HG02981 (cell line): Measurements from ENCODE around the gene NSUN2.
A peak's percentile ranks its signal among the peaks of the same experiment; 100 is the strongest.
"Not testable (repeated sequence)": the region's sequence is repeated elsewhere in the genome, so short reads cannot be mapped to it uniquely, and the experiment has no call there.

Experiments
- ATAC-seq: cut with Tn5 transposase; IDR thresholded peaks from one replicate; pipeline ENCODE4 v1.9.1; 2021; ENCODE audit warnings: mild to moderate bottlenecking, moderate library complexity; ENCODE audit not compliant: unreplicated experiment

NSUN2 gene

DNA sequence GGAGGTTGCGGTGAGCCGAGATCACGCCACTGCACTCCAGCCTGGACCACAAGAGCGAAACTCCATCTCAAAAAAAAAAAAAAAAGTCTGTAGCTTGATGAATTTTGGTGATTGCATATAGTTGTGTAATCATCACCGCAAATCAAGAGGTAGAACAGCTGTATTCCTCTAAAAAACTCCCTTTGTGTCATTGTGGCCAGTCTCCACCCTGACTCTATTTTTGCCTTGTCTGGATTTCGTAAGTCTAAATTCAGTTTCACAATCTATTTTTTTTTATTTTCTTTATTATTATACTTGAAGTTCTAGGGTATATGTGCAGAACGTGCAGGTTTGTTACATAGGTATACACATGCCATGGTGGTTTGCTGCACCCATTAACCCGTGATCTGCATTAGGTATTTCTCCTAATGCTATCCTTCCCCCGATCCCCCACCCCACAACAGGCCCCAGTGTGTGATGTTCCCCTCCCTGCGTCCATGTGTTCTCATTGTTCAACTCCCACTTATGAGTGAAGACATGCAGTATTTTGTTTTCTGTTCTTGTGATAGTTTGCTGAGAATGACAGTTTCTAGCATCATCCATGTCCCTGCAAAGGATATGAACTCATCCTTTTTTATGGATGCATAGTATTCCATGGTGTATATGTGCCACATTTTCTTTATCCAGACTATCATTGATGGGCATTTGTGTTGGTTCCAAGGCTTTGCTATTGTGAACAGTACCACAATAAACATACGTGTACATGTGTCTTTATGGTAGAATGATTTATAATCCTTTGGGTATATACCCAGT, 12.9 kb upstream of the NSUN2 start:
- not testable (repeated sequence) for ATAC-seq

DNA sequence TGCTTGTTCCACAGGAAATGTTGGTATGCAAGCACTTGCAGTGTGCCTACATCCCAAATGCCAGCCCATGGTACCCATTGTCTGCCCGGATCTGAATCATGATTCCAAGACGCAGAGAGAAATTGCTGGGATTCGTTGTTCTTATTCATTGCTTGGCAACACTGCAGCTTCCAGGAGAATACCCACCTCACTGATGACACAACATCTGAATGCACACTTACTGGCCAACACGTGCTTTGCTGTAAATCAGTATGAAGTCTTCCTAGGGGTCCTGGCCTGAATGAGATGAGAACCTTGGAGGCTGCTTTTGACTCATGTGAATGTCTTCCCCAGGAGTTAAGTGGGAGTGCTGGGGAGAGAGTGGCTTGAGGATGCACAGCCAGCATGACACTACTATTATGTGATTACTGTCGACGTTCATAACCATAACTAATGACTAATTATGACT, 12.0 kb upstream of the NSUN2 start:
- no peak for ATAC-seq

DNA sequence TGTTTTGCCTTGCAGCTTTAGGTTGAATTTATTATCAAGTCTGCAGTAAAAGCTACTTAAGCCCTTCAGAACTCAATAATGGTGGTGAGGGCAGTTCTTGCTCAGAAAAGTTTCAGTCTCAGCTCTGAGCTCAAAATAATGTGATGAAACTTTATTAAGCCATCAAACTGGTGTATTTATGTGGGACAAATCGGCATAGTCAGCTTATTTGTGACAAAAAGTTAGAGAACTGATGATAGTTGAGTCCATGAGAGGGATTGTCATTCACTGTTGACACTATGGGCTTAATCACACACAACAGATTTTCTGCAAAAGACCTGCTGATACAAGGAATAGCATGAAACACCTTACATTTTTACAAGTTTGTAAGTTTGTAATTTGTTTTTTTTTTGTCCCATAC, 9.8 kb upstream of the NSUN2 start:
- ATAC-seq = no peak

DNA sequence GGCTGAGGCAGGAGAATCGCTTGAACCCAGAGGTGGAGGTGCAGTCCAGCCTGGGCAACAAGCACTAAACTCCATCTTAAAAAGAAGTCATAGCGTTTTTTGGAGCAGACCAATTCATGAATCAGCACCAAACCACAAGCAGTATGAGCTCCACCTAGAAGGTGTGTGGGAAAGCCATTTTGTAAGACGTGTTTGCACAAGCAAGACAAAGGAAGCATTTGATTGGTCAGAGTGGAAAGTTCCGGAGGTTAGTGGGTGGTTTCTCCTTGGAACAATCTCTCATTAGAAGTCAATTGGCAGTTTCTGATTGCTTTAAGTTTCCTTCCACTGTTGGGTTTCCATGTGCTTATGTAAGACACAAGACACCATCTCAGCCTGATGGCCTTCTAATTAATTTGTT, 5.4 kb upstream of the NSUN2 start:
- no peak for ATAC-seq

GRCh38 chr5:6637590-6637989, 4.7 kb upstream of the NSUN2 start:
- no peak for ATAC-seq

DNA sequence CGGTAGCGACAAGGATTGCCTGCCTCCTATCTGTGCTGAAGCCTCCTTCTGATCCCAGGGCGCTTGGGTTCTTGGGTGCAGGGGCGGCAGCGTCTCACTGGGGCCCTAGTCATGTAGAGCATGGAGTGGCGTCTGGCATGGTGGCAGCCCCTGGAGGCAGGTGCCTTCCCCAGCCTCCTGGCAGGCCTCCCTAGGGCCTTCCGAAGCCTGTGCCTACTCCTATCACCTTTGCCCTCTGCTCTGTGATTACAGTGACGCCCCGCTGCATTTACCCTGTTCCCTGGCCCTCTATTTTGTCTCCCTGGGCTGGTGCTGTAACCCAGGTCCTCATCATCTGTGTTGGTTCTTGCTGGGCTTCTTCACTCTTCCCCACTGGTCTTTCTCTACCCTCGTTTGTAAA, 4.2 kb upstream of the NSUN2 start:
- no peak for ATAC-seq

DNA sequence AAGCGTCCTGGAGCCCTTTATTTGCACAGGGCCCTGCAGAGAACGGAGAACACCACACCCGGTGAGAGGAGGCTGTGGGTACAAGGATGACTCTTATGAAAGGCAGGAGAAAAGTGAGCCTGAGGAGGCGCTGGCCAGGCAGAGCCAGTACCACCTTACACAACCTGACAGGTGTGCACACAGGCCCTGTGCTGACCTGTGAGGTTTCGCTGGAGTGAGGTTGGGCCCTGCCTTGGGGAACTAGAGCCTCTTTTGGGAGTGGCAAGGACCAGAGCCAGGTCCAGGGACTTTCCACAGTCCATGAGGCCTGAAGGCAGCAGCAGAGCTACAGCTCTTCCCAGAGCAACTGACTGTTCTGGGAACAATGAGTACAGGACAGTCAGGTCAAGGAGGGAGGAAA, 3.4 kb upstream of the NSUN2 start:
- no peak for ATAC-seq

DNA sequence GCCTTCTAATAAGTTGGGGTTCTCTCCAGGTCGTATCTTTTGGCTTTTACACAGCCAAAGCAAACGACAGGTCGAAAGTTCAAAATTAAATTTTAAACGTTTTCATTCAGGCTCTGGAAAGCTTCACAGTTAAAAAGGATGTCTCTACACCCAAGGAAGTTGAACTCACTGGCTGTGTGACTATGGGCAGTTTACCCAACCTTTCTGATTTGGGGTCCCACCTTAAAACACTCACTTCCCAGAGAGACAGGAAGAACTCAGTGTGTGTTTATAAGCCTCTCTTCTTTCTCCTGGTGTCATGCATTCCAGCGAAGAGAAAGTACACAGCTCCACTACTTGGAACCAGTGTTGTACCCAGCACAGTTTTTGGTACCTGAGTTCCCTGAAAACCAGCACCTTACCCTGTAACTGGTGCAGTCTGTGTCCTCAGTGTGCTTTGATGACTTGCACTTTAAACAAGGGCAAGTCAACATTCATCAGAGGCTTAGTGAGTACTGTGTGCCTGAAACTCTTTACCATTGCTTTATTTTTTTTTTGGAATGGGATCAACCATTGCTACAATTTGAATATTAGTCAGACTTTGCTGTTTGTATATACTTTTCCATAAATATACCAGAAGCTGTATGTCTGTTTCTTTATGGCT, 2.1 kb upstream of the NSUN2 start:
- ATAC-seq = no peak

DNA sequence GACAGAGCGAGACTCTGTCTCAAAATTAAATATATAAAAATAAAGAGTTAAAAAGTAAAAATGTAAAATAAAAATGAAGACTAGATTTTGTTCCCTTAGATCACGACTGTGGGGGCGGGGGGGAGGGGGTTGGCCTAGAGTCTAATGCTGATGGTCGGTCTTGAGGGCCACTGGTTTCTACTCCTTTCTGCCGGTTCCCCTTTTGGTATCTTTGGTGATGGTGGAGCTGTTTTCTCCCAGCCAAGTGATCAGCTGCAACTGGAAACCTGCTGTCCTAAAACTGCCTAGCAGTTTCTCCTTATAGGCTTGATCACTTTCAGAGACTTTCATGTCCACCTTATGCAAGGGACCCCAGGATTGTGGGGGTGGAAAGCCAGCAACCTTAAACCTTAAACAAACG, 1.5 kb upstream of the NSUN2 start:
- no peak for ATAC-seq

- ATAC-seq = peak; percentile 44
Observed at GRCh38 chr5:6633469-6634245, 813 bp upstream of the NSUN2 start.

DNA sequence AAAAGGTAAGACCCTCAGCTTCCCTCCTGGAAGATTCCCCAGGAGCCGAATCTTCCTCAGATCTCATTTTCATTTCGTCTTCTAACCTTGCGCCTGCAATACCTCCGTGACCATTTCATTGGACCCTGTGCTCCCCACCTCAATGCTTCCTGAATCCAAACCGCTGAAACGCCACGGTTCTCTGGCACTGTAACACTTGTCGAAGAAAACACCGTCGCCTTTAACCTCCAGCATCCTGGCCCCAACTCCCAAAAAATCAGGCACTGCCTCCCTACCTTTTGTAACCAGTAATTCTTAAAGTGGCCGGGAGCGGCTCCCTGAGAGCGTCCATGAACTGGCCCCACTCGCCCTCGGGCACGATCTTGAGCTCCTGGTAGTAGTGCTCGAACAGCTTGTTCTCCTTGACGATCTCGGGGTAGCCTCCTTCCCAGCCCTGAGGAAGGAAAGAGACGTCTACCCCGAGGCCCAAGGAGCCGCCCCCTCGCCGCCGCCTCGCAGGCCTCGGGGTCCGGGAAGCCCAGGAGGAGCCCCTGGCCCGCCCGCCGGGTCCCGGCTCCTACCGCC, 438 bp downstream of the NSUN2 start:
- ATAC-seq = peak; percentile 24

DNA sequence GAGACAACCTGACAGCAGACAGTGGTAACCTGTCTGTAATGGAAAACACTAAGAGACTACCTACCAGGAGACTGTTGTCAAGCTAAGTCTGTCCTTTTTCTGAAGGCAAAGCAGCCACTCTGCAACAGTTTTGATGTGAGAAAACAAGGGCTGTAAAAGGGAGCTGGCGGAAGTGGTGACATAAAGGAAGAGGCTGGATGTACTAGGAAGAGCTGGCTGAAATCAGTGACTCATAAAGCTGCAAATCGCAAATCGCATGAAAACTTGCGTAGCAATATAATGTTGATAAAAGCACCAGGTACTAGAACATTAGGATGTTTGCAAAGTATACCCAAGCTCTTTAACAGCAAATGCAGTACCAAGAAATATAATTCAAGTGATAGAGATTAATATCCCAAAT, 1.4 kb downstream of the NSUN2 start:
- no peak for ATAC-seq

GRCh38 chr5:6626508-6626907, 6.3 kb downstream of the NSUN2 start:
- ATAC-seq = no peak

- no peak for ATAC-seq
Observed at GRCh38 chr5:6623941-6624340, 8.9 kb downstream of the NSUN2 start.

DNA sequence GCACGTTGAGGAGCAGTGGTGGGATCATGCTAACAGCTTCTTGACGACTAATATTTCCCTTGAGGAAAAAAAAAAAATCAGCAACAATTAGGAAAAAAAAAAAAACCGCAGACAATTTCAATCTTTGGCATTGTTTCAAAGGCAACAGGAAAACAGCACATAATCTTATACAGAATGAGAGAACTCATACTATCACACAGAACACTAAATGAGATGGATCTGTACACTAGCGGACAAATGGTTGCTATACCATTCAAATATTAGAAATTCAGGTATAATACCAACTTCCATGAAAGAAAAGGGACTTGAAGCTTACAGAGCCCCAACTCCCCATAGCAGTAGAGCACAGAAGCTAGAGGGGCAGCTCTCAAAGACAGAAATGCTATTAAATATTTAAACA, 9.6 kb downstream of the NSUN2 start:
- ATAC-seq = no peak

GRCh38 chr5:6616632-6617031, 16.2 kb downstream of the NSUN2 start:
- ATAC-seq = no peak

DNA sequence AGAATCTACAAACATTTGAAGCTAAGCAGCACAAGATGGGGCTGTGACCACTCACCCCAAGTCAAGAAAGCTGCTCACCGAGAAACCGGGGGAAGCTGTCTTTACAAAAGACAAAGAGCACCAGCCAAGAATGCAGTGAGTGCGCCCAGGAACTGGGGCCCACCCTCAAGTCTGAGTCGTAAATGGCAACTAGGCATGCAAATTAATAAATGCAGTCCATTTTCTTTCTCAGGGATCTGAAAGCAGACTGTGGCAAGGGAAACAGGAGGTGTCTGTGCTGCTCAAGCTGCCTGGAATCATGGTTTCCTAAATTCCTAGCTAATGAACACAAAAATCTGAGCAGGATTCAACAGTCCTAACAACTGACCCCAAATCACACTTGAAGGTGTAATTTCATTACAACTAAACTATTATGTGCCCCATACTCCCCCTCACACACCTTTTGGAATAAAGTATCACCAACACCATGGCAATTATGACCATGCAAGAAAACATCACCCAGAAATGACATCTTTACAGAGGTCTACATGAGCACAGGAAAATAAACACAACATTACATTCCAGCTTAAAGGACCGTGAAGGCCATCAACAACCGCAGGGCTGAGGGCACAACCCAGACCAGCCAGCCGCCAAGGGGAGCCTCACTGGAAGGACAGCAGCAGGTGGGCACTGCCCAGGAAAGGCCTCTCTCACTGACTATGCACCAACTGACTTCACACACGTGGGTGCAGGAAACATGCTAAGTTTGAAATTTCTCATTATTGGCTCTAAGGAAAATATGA, 17.6 kb downstream of the NSUN2 start:
- ATAC-seq = no peak

DNA sequence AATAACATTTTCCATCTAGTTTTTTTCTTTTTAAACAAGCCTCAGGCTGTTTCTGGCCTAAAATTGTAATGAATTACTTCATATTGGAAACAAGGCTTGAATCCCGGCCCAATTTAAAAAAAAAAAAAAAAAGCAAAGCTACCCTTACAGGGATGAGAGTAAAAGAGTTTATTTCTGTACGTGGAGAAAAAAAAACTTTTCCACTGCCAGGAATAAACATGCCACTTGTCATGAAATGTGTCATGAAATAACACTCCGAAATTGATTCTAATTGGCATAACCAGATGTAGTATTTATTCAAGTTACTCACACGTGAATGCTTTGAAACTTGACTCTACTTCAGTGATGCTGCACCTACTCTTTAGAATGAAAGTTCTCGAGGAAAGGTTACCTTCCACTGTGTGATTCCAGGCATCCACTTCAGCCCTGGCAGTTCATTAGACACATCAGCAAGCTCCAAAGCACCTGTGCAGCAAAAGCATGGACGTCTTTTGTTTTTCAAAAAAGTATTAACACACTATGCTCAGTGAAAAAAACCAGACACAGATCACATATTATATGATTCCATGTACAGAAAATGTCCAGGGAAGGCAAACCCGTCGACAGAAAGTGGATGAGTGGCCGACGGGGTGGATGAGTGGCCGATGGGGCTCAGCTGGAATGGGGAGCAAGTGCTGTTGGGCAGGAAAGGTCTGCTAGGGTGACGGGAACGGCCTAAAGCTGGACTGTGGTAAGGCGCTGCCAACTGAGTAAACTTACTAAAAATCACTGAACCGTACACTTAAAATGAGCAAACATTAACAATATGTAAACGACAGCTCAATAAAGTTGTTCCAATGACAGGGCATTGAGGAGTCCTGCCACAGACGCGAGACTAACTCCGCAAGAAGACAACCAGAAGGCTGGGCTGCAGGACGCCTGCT, 21.2 kb downstream of the NSUN2 start:
- ATAC-seq = no peak

DNA sequence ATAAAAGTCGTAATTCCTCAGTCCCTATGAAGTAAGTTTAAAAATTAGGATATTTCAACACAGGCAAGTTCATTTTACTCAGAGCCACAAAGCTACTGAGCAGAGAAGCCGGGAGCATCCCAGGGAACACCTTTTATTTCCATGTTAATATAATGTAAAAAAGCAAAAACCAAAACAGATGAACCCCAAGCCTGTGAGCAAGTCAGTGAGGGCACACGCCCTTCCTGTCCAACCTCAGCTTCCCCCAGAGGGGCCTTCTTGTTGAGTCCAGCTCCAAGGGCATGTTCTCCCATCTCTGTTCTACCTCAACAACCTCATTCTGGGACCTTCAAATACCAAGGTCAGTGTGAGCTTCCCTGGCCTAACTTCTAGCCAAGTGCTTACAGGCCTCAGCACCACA, 24.8 kb downstream of the NSUN2 start:
- no peak for ATAC-seq

DNA sequence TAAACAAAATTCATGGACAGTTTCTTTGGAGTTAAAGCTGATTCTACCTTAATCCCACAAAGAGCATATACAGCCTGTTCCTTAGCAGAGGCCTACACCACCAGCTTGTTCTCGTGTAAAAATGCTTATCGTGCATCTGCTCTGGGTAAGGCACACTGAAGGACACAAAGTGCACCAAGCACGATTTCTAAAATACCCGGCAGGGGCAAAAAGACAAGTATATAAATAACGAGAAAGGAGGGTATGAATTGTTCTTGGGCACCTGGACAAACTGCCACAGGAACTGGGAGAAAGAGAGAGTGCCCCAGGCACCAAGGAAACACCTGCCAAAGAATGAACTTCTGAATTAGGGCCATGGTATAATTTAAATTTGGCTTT, 25.3 kb downstream of the NSUN2 start:
- ATAC-seq = no peak
